BLaER1 (cell line): ENCODE measurements around the gene ADCY2.

Experiments
- H3K27ac ChIP-seq: shearing (Covaris generic); formaldehyde crosslinking; 2 replicates; pipeline ENCODE4 v1.8.1; 2022
- H3K27me3 ChIP-seq: shearing (Covaris generic); formaldehyde crosslinking; 2 replicates; pipeline ENCODE4 v1.8.1; 2022
- H3K36me3 ChIP-seq: shearing (Covaris generic); formaldehyde crosslinking; 2 replicates; pipeline ENCODE4 v1.8.1; 2022
- H3K4me1 ChIP-seq: shearing (Covaris generic); formaldehyde crosslinking; 2 replicates; pipeline ENCODE4 v1.8.1; 2022
- H3K4me2 ChIP-seq: shearing (Covaris generic); formaldehyde crosslinking; 2 replicates; pipeline ENCODE4 v1.8.1; 2022
- H3K4me3 ChIP-seq: shearing (Covaris generic); formaldehyde crosslinking; 2 replicates; pipeline ENCODE4 v1.8.1; 2022
- H3K9ac ChIP-seq: shearing (Covaris generic); formaldehyde crosslinking; 2 replicates; pipeline ENCODE4 v1.8.1; 2022
- H3K9me3 ChIP-seq: shearing (Covaris generic); formaldehyde crosslinking; 2 replicates; pipeline ENCODE4 v1.8.1; 2022
- H4K20me1 ChIP-seq: shearing (Covaris generic); formaldehyde crosslinking; 2 replicates; pipeline ENCODE4 v1.8.1; 2022
- Cebpa-rat ChIP-seq: shearing (Covaris generic); IDR thresholded peaks from 2 replicates; pipeline ENCODE4 v1.8.1; 2022

ADCY2 gene

GRCh38 chr5:7741415-7742065 is 345.6 kb downstream of the ADCY2 start:
- no peaks in the 10 kb centered on the region for H3K9me3 ChIP-seq
- no peak overlapping the region for H3K9ac ChIP-seq
- no peak overlapping the region for H3K4me3 ChIP-seq
- TF ChIP-seq Cebpa-rat: no peak
- peaks cover 27% of the 10 kb centered on the region for H3K4me1 ChIP-seq
- H3K27ac ChIP-seq: no peak overlapping the region
- no peaks in the 10 kb centered on the region for H3K36me3 ChIP-seq
- H3K4me2 ChIP-seq: no peak overlapping the region
- H4K20me1 ChIP-seq: peaks cover 27% of the 10 kb centered on the region
- H3K27me3 ChIP-seq: peaks cover 26% of the 10 kb centered on the region

DNA sequence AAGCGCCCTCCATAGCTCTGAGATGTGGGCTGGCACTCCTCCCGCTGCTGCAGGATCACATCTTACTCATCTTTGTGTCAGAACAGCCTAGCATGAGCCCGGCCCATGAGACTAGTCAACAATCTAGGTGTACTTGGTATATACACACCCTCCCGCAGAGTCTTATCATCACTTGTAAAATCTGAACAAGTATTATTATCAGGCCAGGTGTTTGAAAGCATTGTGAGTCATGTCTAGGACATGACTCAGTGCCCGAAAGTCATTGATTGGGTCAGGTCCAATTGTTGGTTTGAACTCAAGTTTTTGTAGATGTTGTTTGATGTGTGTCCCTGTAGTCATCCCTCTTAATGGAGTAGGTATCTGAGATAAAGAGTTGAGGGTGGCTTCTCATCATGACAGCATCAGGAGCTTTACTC is 346.3 kb downstream of the ADCY2 start:
- Histone ChIP-seq H3K9me3 (no peaks in the 10 kb centered on the region), H3K27me3 (peaks cover 30% of the 10 kb centered on the region), H3K4me2 (no peak overlapping the region), H4K20me1 (peaks cover 33% of the 10 kb centered on the region), H3K4me1 (peaks cover 27% of the 10 kb centered on the region), H3K4me3 (no peak overlapping the region), H3K9ac (no peak overlapping the region), H3K36me3 (no peaks in the 10 kb centered on the region), H3K27ac (no peak overlapping the region)
- no peak for TF ChIP-seq Cebpa-rat

GRCh38 chr5:7745882-7746610 is 350.1 kb downstream of the ADCY2 start:
- no peaks in the 10 kb centered on the region for H3K36me3 ChIP-seq
- H3K4me2 ChIP-seq: peak overlapping the region; percentile 75
- TF ChIP-seq Cebpa-rat: no peak
- H3K4me3 ChIP-seq: no peak overlapping the region
- H3K9ac ChIP-seq: no peak overlapping the region
- peaks cover 39% of the 10 kb centered on the region for H3K27me3 ChIP-seq
- H4K20me1 ChIP-seq: peaks cover 33% of the 10 kb centered on the region
- H3K9me3 ChIP-seq: no peaks in the 10 kb centered on the region
- H3K27ac ChIP-seq: no peak overlapping the region
- peaks cover 27% of the 10 kb centered on the region for H3K4me1 ChIP-seq

GRCh38 chr5:7747728-7748127 is 351.8 kb downstream of the ADCY2 start:
- H3K9me3 ChIP-seq: no peaks in the 10 kb centered on the region
- peaks cover 33% of the 10 kb centered on the region for H4K20me1 ChIP-seq
- no peak overlapping the region for H3K9ac ChIP-seq
- no peak overlapping the region for H3K4me3 ChIP-seq
- no peak for TF ChIP-seq Cebpa-rat
- H3K36me3 ChIP-seq: no peaks in the 10 kb centered on the region
- H3K27ac ChIP-seq: no peak overlapping the region
- H3K4me1 ChIP-seq: peaks cover 27% of the 10 kb centered on the region
- H3K4me2 ChIP-seq: no peak overlapping the region
- H3K27me3 ChIP-seq: peaks cover 34% of the 10 kb centered on the region

- Histone ChIP-seq H4K20me1 (peaks cover 21% of the 10 kb centered on the region), H3K27ac (no peak overlapping the region), H3K4me1 (peaks cover 29% of the 10 kb centered on the region), H3K36me3 (no peaks in the 10 kb centered on the region), H3K9me3 (no peaks in the 10 kb centered on the region), H3K27me3 (peaks cover 22% of the 10 kb centered on the region), H3K4me3 (no peak overlapping the region), H3K4me2 (no peak overlapping the region), H3K9ac (no peak overlapping the region)
- TF ChIP-seq Cebpa-rat: no peak
These were observed 353.7 kb downstream of the ADCY2 start for GRCh38 chr5:7749626-7750025.

DNA sequence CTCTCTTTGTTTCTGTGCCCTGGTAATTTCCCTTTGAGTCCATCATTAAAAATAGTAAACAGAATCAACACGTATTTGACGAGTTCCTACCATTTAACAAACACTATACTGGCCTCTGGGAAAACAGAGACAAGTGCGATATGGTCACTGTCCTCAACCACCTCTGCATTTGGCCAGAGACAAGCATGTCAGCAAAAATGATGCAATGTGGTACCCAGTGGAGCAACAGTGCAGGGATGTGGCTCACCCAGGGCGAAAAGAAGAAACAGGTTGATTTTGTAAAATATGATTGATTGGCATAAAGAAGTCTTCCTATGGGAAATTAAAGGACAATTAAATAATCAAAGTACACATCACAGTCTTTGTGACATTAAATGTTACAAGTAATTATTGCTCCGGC is 355.9 kb downstream of the ADCY2 start:
- Histone ChIP-seq H3K4me2 (no peak overlapping the region), H4K20me1 (peaks cover 4% of the 10 kb centered on the region; the same call in 1 of the 2 replicates), H3K27ac (no peak overlapping the region), H3K4me1 (peaks cover 34% of the 10 kb centered on the region), H3K4me3 (no peak overlapping the region), H3K9me3 (no peaks in the 10 kb centered on the region), H3K9ac (no peak overlapping the region), H3K36me3 (no peaks in the 10 kb centered on the region), H3K27me3 (peaks cover 13% of the 10 kb centered on the region; the same call in 1 of the 2 replicates)
- no peak for TF ChIP-seq Cebpa-rat

- Histone ChIP-seq H4K20me1 (no peaks in the 10 kb centered on the region), H3K27me3 (no peaks in the 10 kb centered on the region), H3K27ac (no peak overlapping the region), H3K4me1 (peaks cover 42% of the 10 kb centered on the region), H3K9me3 (no peaks in the 10 kb centered on the region), H3K4me2 (peak overlapping the region; percentile 47), H3K4me3 (no peak overlapping the region), H3K36me3 (no peaks in the 10 kb centered on the region), H3K9ac (no peak overlapping the region)
- TF ChIP-seq Cebpa-rat: no peak
These were observed 357.2 kb downstream of the ADCY2 start for GRCh38 chr5:7753181-7753580.

GRCh38 chr5:7753596-7753995 is 357.7 kb downstream of the ADCY2 start:
- Histone ChIP-seq H3K27me3 (no peaks in the 10 kb centered on the region), H3K9me3 (no peaks in the 10 kb centered on the region), H3K4me1 (peaks cover 42% of the 10 kb centered on the region), H3K27ac (no peak overlapping the region), H3K9ac (no peak overlapping the region), H4K20me1 (no peaks in the 10 kb centered on the region), H3K36me3 (no peaks in the 10 kb centered on the region), H3K4me2 (peak overlapping the region; percentile 47), H3K4me3 (no peak overlapping the region)
- no peak for TF ChIP-seq Cebpa-rat

- no peak overlapping the region for H3K4me2 ChIP-seq
- no peaks in the 10 kb centered on the region for H4K20me1 ChIP-seq
- H3K9ac ChIP-seq: no peak overlapping the region
- no peak overlapping the region for H3K4me3 ChIP-seq
- no peaks in the 10 kb centered on the region for H3K9me3 ChIP-seq
- H3K27ac ChIP-seq: no peak overlapping the region
- peaks cover 42% of the 10 kb centered on the region for H3K4me1 ChIP-seq
- no peaks in the 10 kb centered on the region for H3K36me3 ChIP-seq
- TF ChIP-seq Cebpa-rat: no peak
- H3K27me3 ChIP-seq: no peaks in the 10 kb centered on the region
These were observed 358.6 kb downstream of the ADCY2 start for GRCh38 chr5:7754490-7754889.

DNA sequence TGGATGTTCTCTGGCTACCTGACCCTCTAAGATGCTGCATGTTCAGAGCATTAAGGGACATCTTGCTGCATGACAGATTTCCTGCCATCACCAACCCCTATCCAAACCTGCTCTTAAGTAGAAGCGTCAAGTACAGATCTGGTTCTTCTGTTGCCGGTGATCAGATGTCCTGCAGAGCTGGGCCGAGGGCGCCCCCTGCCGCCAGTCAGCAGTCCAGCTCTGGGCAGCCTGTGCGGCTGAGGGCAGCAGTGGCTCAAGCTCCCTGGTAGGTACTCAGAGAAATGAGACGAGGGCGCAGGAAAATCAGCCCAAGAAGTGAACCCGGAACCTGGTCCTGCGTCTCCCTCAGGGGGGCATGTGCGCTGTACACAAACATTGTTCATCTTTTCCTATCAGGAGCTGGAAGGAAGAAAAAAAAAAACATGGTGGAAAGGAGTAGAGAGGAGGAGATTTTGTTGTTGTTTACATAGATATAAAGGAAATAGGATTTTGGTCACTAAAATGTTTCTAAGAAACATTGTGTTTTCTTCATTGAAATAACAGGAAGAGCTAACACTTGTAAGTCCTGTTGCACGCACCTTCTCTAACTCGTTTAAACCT is 359.2 kb downstream of the ADCY2 start:
- Histone ChIP-seq H3K36me3 (no peaks in the 10 kb centered on the region), H3K9me3 (no peaks in the 10 kb centered on the region), H3K4me1 (peaks cover 42% of the 10 kb centered on the region), H3K4me3 (no peak overlapping the region), H3K27ac (no peak overlapping the region), H3K9ac (no peak overlapping the region), H3K27me3 (no peaks in the 10 kb centered on the region), H4K20me1 (no peaks in the 10 kb centered on the region), H3K4me2 (peak overlapping the region; percentile 61; the same call in 1 of the 2 replicates)
- no peak for TF ChIP-seq Cebpa-rat
